A673 (cell line): ENCODE results near the gene PRKCA.

ENCODE experiments used
- CTCF ChIP-seq: fragments of 300-800, 200-600 bp; sonication (generic); conservative IDR thresholded peaks from 2 replicates; pipeline ENCODE4 v1.5.1; 2017; ENCODE audit warnings: low read depth, mild to moderate bottlenecking, antibody characterized with exemption, low read length, moderate library complexity, mixed read lengths
- EZH2 ChIP-seq: fragments of 200-600 bp; sonication (generic); IDR thresholded peaks from 2 replicates; pipeline ENCODE4 v1.6.1; 2017; ENCODE audit warnings: borderline replicate concordance, low read depth, mild to moderate bottlenecking, mixed read lengths, antibody characterized with exemption, low read length; ENCODE audit not compliant: poor library complexity, severe bottlenecking

GRCh38 chr17:66466840-66467367, 164.5 kb downstream of the PRKCA start:
- no peak for TF ChIP-seq EZH2
- TF ChIP-seq CTCF, result no peak
